WTC11 (cell line): ENCODE data around the gene SLC35F4. TPM values are rescaled to one million over a fixed set of nuclear protein-coding genes. Genes with fewer than 3 reads are reported as not detected.

ENCODE experiments used
- ATAC-seq: fragments of 200-7000 bp; cut with Tn5 transposase; 2 replicates; pipeline ENCODE4 v1.10.0; 2021; ENCODE audit warnings: mild to moderate bottlenecking, moderate library complexity
- CTCF ChIA-PET: fragments of 300-600 bp; sonication (Branson Sonifier 250); formaldehyde crosslinking; loops from one replicate; lab custom pipeline; 2021; ENCODE audit warnings: antibody characterized with exemption; lab: Charles Lee
- POLR2A ChIA-PET: fragments of 350-600 bp; sonication (Branson Sonifier 250); formaldehyde crosslinking; loops from one replicate; lab custom pipeline; 2021; ENCODE audit warnings: antibody characterized with exemption; lab: Charles Lee
- DNase-seq: peaks from one replicate; pipeline ENCODE4 v3.0.0; 2021; ENCODE audit warnings: low spot score
- H3K27ac Mint-ChIP-seq: 2 replicates; pipeline ENCODE4 v1.8.0; 2021; ENCODE audit warnings: mixed read lengths
- H3K27me3 Mint-ChIP-seq: 2 replicates; pipeline ENCODE4 v1.8.0; 2021; ENCODE audit warnings: low read depth, mild to moderate bottlenecking, moderate library complexity, mixed read lengths
- H3K36me3 Mint-ChIP-seq: 2 replicates; pipeline ENCODE4 v1.8.0; 2021; ENCODE audit warnings: mixed read lengths
- H3K4me1 Mint-ChIP-seq: 2 replicates; pipeline ENCODE4 v1.8.0; 2022; ENCODE audit warnings: mixed read lengths
- H3K4me3 Mint-ChIP-seq: 2 replicates; pipeline ENCODE4 v1.8.0; 2021; ENCODE audit warnings: mild to moderate bottlenecking, moderate library complexity, mixed read lengths
- H3K9me3 Mint-ChIP-seq: 2 replicates; pipeline ENCODE4 v1.8.0; 2021; ENCODE audit warnings: mixed read lengths
- ATF6 ChIP-seq: sonication (generic); formaldehyde crosslinking; IDR thresholded peaks from 2 replicates; pipeline ENCODE4 v1.8.1; 2023; ENCODE audit warnings: mild to moderate bottlenecking, missing genetic modification reagents
- CTCF ChIP-seq: fragments of 200-600 bp; IDR thresholded peaks from 2 replicates; pipeline ENCODE4 v1.8.0; 2022; ENCODE audit warnings: antibody characterized with exemption
- ERG ChIP-seq: fragments of 250-450 bp; sonication (Bioruptor Pico); IDR thresholded peaks from 2 replicates; pipeline ENCODE4 v1.8.0; 2021; ENCODE audit warnings: mild to moderate bottlenecking
- ETV6 ChIP-seq: sonication (generic); formaldehyde crosslinking; IDR thresholded peaks from 2 replicates; pipeline ENCODE4 v1.8.1; 2022; ENCODE audit warnings: mild to moderate bottlenecking, missing genetic modification reagents
- HMGA2 ChIP-seq: fragments of 250-450 bp; sonication (Bioruptor Pico); IDR thresholded peaks from 2 replicates; pipeline ENCODE4 v1.4.0; 2021; ENCODE audit warnings: mild to moderate bottlenecking, moderate library complexity
- NR2C2 ChIP-seq: sonication (generic); formaldehyde crosslinking; IDR thresholded peaks from 2 replicates; pipeline ENCODE4 v1.8.0; 2022; ENCODE audit warnings: mild to moderate bottlenecking, missing genetic modification reagents
- NR3C1 ChIP-seq: sonication (generic); formaldehyde crosslinking; conservative IDR thresholded peaks from 2 replicates; pipeline ENCODE4 v1.8.1; 2023; ENCODE audit warnings: low read depth, mild to moderate bottlenecking, missing genetic modification reagents
- total RNA-seq: library from RNA; stranded (reverse); gene quantifications from 3 replicates; pipeline ENCODE4 v1.2.3, GENCODE V29; 2021
- TF ChIP-seq, protein P1 (sequence below): sonication (generic); formaldehyde crosslinking; IDR thresholded peaks from 2 replicates; pipeline ENCODE4 v1.8.0; 2023; ENCODE audit warnings: mild to moderate bottlenecking, missing genetic modification reagents
- TF ChIP-seq, protein P2 (sequence below): fragments of 250-450 bp; sonication (Bioruptor Pico); IDR thresholded peaks from 2 replicates; pipeline ENCODE4 v2.1.2; 2022; ENCODE audit warnings: mild to moderate bottlenecking, moderate library complexity
- TF ChIP-seq, protein P3 (sequence below): sonication (generic); formaldehyde crosslinking; IDR thresholded peaks from 2 replicates; pipeline ENCODE4 v1.8.0; 2023; ENCODE audit warnings: missing genetic modification reagents, mild to moderate bottlenecking, borderline replicate concordance

The SLC35F4 gene
- total RNA-seq, 1 experiment from 2014 or later, result not detected

- TF ChIP-seq, protein P1, sequence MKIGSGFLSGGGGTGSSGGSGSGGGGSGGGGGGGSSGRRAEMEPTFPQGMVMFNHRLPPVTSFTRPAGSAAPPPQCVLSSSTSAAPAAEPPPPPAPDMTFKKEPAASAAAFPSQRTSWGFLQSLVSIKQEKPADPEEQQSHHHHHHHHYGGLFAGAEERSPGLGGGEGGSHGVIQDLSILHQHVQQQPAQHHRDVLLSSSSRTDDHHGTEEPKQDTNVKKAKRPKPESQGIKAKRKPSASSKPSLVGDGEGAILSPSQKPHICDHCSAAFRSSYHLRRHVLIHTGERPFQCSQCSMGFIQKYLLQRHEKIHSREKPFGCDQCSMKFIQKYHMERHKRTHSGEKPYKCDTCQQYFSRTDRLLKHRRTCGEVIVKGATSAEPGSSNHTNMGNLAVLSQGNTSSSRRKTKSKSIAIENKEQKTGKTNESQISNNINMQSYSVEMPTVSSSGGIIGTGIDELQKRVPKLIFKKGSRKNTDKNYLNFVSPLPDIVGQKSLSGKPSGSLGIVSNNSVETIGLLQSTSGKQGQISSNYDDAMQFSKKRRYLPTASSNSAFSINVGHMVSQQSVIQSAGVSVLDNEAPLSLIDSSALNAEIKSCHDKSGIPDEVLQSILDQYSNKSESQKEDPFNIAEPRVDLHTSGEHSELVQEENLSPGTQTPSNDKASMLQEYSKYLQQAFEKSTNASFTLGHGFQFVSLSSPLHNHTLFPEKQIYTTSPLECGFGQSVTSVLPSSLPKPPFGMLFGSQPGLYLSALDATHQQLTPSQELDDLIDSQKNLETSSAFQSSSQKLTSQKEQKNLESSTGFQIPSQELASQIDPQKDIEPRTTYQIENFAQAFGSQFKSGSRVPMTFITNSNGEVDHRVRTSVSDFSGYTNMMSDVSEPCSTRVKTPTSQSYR, result no peak
- TF ChIP-seq NR3C1 (no peak), ERG (CRISPR knock-in tag) (no peak), CTCF (no peak), ETV6 (CRISPR knock-in tag) (no peak), HMGA2 (no peak), NR2C2 (no peak), ATF6 (CRISPR knock-in tag) (no peak)
- TF ChIP-seq, protein P2, sequence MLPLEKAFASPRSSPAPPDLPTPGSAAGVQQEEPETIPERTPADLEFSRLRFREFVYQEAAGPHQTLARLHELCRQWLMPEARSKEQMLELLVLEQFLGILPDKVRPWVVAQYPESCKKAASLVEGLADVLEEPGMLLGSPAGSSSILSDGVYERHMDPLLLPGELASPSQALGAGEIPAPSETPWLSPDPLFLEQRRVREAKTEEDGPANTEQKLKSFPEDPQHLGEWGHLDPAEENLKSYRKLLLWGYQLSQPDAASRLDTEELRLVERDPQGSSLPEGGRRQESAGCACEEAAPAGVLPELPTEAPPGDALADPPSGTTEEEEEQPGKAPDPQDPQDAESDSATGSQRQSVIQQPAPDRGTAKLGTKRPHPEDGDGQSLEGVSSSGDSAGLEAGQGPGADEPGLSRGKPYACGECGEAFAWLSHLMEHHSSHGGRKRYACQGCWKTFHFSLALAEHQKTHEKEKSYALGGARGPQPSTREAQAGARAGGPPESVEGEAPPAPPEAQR (CRISPR knock-in tag), result no peak
- TF ChIP-seq, protein P3, sequence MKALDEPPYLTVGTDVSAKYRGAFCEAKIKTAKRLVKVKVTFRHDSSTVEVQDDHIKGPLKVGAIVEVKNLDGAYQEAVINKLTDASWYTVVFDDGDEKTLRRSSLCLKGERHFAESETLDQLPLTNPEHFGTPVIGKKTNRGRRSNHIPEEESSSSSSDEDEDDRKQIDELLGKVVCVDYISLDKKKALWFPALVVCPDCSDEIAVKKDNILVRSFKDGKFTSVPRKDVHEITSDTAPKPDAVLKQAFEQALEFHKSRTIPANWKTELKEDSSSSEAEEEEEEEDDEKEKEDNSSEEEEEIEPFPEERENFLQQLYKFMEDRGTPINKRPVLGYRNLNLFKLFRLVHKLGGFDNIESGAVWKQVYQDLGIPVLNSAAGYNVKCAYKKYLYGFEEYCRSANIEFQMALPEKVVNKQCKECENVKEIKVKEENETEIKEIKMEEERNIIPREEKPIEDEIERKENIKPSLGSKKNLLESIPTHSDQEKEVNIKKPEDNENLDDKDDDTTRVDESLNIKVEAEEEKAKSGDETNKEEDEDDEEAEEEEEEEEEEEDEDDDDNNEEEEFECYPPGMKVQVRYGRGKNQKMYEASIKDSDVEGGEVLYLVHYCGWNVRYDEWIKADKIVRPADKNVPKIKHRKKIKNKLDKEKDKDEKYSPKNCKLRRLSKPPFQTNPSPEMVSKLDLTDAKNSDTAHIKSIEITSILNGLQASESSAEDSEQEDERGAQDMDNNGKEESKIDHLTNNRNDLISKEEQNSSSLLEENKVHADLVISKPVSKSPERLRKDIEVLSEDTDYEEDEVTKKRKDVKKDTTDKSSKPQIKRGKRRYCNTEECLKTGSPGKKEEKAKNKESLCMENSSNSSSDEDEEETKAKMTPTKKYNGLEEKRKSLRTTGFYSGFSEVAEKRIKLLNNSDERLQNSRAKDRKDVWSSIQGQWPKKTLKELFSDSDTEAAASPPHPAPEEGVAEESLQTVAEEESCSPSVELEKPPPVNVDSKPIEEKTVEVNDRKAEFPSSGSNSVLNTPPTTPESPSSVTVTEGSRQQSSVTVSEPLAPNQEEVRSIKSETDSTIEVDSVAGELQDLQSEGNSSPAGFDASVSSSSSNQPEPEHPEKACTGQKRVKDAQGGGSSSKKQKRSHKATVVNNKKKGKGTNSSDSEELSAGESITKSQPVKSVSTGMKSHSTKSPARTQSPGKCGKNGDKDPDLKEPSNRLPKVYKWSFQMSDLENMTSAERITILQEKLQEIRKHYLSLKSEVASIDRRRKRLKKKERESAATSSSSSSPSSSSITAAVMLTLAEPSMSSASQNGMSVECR (CRISPR knock-in tag), result no peak
- DNase-seq, result no peak
- H3K9me3 Mint-ChIP-seq, result peaks cover 23% of the 10 kb centered on the region
- ATAC-seq, result no peak
- no peaks in the 10 kb centered on the region for H3K4me1 Mint-ChIP-seq
- H3K4me3 Mint-ChIP-seq, result no peak overlapping the region
- ChIA-PET CTCF (no interaction called here), POLR2A (no interaction called here)
- H3K27ac Mint-ChIP-seq, result no peak overlapping the region
- H3K36me3 Mint-ChIP-seq, result peaks cover 8% of the 10 kb centered on the region; the same call in 1 of the 2 replicates
- H3K27me3 Mint-ChIP-seq, result no peaks in the 10 kb centered on the region; the same call in 1 of the 2 replicates
Measured at GRCh38 chr14:57549765-57550420, 316.0 kb downstream of the SLC35F4 start.
